Panc1 (cell line): Measurements from ENCODE around the gene ZCRB1.

ENCODE experiments used
- POLR2AphosphoS5 ChIP-seq: IDR thresholded peaks from 2 replicates; pipeline ENCODE4 v1.6.1; 2012; ENCODE audit warnings: mild to moderate bottlenecking, low read depth, low read length, moderate library complexity
- TF ChIP-seq, protein P1 (sequence below): fragments of 450-650 bp; IDR thresholded peaks from 2 replicates; pipeline ENCODE4 v1.5.1; 2017; ENCODE audit warnings: mild to moderate bottlenecking
- TF ChIP-seq, protein P2 (sequence below), 2 experiments: IDR thresholded peaks; 2 replicates each; pipeline ENCODE4 v1.6.1; 2011 to 2012; ENCODE audit warnings: low read depth in 2 of 2, control low read depth in 1 of 2, low read length in 1 of 2, mild to moderate bottlenecking in 1 of 2, moderate library complexity in 1 of 2; ENCODE audit not compliant: insufficient read depth in 1 of 2

DNA sequence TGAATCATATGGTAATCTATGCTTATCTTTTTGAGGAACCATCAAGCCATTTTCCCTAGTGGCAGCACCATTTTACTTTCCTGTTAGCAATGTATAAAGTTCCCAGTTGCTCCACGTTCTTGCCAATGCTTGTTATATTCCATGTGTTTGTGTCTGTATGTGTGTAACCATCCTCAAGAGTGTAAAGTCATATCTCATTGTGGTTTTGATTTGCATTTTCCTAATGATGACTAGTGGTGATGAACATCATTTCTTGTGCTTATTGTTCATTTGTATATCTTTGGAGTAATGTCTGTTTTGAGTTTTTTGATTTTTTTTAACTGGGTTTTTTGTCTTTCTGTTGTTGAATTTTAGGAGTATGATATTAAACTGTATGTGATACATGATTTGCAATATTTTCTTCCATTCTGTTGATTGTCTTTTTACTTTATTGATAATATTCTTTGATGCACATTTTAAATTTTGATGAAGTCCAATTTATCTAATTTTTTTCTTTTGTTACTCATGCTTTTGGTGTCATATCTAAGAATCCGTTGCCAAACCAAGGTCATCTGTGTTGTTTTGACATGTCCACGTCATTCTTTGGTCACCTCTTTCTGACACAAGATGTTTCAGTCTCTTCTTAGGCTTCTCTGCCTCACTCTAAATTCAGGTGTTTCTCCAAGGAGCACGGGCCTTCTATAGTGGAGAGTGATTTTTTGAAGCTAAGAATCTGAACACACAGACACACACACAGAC is 36.2 kb upstream of the ZCRB1 start:
- TF ChIP-seq, protein P1, sequence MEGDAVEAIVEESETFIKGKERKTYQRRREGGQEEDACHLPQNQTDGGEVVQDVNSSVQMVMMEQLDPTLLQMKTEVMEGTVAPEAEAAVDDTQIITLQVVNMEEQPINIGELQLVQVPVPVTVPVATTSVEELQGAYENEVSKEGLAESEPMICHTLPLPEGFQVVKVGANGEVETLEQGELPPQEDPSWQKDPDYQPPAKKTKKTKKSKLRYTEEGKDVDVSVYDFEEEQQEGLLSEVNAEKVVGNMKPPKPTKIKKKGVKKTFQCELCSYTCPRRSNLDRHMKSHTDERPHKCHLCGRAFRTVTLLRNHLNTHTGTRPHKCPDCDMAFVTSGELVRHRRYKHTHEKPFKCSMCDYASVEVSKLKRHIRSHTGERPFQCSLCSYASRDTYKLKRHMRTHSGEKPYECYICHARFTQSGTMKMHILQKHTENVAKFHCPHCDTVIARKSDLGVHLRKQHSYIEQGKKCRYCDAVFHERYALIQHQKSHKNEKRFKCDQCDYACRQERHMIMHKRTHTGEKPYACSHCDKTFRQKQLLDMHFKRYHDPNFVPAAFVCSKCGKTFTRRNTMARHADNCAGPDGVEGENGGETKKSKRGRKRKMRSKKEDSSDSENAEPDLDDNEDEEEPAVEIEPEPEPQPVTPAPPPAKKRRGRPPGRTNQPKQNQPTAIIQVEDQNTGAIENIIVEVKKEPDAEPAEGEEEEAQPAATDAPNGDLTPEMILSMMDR = no peak
- TF ChIP-seq, protein P2, sequence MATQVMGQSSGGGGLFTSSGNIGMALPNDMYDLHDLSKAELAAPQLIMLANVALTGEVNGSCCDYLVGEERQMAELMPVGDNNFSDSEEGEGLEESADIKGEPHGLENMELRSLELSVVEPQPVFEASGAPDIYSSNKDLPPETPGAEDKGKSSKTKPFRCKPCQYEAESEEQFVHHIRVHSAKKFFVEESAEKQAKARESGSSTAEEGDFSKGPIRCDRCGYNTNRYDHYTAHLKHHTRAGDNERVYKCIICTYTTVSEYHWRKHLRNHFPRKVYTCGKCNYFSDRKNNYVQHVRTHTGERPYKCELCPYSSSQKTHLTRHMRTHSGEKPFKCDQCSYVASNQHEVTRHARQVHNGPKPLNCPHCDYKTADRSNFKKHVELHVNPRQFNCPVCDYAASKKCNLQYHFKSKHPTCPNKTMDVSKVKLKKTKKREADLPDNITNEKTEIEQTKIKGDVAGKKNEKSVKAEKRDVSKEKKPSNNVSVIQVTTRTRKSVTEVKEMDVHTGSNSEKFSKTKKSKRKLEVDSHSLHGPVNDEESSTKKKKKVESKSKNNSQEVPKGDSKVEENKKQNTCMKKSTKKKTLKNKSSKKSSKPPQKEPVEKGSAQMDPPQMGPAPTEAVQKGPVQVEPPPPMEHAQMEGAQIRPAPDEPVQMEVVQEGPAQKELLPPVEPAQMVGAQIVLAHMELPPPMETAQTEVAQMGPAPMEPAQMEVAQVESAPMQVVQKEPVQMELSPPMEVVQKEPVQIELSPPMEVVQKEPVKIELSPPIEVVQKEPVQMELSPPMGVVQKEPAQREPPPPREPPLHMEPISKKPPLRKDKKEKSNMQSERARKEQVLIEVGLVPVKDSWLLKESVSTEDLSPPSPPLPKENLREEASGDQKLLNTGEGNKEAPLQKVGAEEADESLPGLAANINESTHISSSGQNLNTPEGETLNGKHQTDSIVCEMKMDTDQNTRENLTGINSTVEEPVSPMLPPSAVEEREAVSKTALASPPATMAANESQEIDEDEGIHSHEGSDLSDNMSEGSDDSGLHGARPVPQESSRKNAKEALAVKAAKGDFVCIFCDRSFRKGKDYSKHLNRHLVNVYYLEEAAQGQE (IDR thresholded peaks at IDR 0.05; ENCODE audit: insufficient read depth in 1 of 2, low read depth in 2 of 2, low read length in 1 of 2) = no peak
- TF ChIP-seq POLR2AphosphoS5 = no peak
